HL-60 (cell line): ENCODE data around the gene TOP1.

Experiments used
- DNase-seq, 2 experiments: peaks; one replicate each; pipeline ENCODE4 v3.0.0-alpha.2; 2010 to 2020; ENCODE audit warnings: low read depth in 1 of 2, low spot score in 1 of 2
- H3K27ac ChIP-seq: fragments of 250-450 bp; sonication (Bioruptor Pico); replicated peaks from 2 replicates; pipeline ENCODE4 v1.5.1; 2020; ENCODE audit warnings: mild to moderate bottlenecking, moderate library complexity
- H3K27me3 ChIP-seq: fragments of 250-450 bp; sonication (Bioruptor Pico); 2 replicates; pipeline ENCODE4 v1.5.1; 2021; ENCODE audit warnings: mild to moderate bottlenecking, moderate library complexity; ENCODE audit not compliant: insufficient read depth, poor library complexity, severe bottlenecking
- H3K4me3 ChIP-seq: replicated peaks from 2 replicates; pipeline ENCODE4 v1.5.1; 2011; ENCODE audit warnings: mild to moderate bottlenecking, control low read depth, low read length; ENCODE audit not compliant: insufficient read depth
- GABPA ChIP-seq: IDR thresholded peaks from 2 replicates; pipeline ENCODE4 v1.6.1; 2012; ENCODE audit warnings: low read depth
- POLR2AphosphoS5 ChIP-seq: IDR thresholded peaks from 2 replicates; pipeline ENCODE4 v1.6.1; 2012; ENCODE audit warnings: low read depth
- SPI1 ChIP-seq: IDR thresholded peaks from 2 replicates; pipeline ENCODE4 v1.6.1; 2012; ENCODE audit warnings: low read depth, mild to moderate bottlenecking, borderline replicate concordance
- TF ChIP-seq, protein P1 (sequence below): IDR thresholded peaks from 2 replicates; pipeline ENCODE4 v1.6.1; 2012; ENCODE audit warnings: low read depth; ENCODE audit not compliant: insufficient replicate concordance
- TF ChIP-seq, protein P2 (sequence below): IDR thresholded peaks from one replicate; pipeline ENCODE4 v1.5.1; 2011; ENCODE audit warnings: low read length, control low read depth, inconsistent platforms; ENCODE audit not compliant: insufficient read depth

Gene TOP1

DNA sequence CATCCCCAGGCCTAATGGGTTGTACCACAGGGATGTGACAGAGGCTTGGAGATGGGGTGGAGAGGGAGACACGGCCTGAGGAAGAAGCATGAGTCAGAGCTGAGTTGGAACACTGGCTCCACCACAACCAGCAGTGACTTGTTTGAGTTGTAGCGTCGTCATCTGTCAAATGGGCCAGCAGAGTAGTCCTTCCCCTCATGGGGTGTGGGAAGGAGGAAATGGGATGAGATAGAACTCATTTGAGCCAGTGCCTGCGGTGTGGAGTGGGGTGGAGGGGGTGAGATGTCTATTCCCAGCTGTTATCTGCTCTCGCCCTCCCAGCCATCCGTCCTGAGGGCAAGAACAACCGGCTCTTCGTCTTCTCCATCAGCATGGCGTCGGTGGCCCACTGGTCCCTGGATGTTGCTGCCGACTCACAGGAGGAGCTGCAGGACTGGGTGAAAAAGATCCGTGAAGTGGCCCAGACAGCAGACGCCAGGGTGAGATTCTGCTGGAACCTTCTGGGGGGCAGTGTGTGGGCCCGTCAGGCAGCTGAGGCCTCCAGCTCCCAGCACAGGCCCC, 141.2 kb downstream of the TOP1 start:
- Histone ChIP-seq H3K4me3 (no peak overlapping the region), H3K27me3 (peaks cover 10% of the 10 kb centered on the region), H3K27ac (no peak overlapping the region)
- DNase-seq: no peak
- TF ChIP-seq, protein P1, sequence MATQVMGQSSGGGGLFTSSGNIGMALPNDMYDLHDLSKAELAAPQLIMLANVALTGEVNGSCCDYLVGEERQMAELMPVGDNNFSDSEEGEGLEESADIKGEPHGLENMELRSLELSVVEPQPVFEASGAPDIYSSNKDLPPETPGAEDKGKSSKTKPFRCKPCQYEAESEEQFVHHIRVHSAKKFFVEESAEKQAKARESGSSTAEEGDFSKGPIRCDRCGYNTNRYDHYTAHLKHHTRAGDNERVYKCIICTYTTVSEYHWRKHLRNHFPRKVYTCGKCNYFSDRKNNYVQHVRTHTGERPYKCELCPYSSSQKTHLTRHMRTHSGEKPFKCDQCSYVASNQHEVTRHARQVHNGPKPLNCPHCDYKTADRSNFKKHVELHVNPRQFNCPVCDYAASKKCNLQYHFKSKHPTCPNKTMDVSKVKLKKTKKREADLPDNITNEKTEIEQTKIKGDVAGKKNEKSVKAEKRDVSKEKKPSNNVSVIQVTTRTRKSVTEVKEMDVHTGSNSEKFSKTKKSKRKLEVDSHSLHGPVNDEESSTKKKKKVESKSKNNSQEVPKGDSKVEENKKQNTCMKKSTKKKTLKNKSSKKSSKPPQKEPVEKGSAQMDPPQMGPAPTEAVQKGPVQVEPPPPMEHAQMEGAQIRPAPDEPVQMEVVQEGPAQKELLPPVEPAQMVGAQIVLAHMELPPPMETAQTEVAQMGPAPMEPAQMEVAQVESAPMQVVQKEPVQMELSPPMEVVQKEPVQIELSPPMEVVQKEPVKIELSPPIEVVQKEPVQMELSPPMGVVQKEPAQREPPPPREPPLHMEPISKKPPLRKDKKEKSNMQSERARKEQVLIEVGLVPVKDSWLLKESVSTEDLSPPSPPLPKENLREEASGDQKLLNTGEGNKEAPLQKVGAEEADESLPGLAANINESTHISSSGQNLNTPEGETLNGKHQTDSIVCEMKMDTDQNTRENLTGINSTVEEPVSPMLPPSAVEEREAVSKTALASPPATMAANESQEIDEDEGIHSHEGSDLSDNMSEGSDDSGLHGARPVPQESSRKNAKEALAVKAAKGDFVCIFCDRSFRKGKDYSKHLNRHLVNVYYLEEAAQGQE: no peak
- no peak for TF ChIP-seq SPI1
- no peak for TF ChIP-seq GABPA
- TF ChIP-seq POLR2AphosphoS5: no peak

- TF ChIP-seq GABPA: no peak
- no peak for TF ChIP-seq POLR2AphosphoS5
- TF ChIP-seq, protein P2, sequence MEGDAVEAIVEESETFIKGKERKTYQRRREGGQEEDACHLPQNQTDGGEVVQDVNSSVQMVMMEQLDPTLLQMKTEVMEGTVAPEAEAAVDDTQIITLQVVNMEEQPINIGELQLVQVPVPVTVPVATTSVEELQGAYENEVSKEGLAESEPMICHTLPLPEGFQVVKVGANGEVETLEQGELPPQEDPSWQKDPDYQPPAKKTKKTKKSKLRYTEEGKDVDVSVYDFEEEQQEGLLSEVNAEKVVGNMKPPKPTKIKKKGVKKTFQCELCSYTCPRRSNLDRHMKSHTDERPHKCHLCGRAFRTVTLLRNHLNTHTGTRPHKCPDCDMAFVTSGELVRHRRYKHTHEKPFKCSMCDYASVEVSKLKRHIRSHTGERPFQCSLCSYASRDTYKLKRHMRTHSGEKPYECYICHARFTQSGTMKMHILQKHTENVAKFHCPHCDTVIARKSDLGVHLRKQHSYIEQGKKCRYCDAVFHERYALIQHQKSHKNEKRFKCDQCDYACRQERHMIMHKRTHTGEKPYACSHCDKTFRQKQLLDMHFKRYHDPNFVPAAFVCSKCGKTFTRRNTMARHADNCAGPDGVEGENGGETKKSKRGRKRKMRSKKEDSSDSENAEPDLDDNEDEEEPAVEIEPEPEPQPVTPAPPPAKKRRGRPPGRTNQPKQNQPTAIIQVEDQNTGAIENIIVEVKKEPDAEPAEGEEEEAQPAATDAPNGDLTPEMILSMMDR: no peak
- no peak for TF ChIP-seq SPI1
- TF ChIP-seq, protein P1: no peak
- Histone ChIP-seq H3K27me3 (peaks cover 10% of the 10 kb centered on the region), H3K4me3 (no peak overlapping the region), H3K27ac (no peak overlapping the region)
- no peak for DNase-seq
These were observed 141.9 kb downstream of the TOP1 start for GRCh38 chr20:41170386-41171105.

DNA sequence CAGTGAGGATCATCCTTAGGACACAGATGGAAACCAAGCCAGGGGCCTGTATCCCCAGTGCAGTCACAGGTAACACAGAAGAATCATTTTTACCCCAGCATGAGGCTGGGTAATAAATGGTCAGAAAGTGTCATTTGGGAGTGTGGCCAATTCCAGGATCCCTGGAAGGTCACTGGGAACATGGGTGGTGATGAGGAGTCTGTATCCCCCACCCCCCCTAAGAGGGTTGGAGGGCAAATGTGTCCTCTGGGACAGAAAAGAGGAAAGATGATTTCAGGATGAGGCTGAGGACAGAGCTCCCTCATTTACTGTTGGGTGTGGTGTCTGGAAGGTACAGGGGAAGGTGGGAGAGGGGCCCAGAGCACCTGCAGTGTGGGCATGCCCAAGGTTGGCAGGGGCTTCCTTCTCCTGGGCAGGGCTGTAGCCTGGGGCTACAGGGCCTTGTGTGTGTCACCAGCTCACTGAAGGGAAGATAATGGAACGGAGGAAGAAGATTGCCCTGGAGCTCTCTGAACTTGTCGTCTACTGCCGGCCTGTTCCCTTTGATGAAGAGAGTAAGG, 143.2 kb downstream of the TOP1 start:
- H3K27ac ChIP-seq: no peak overlapping the region
- TF ChIP-seq SPI1 (no peak), POLR2AphosphoS5 (no peak), GABPA (no peak)
- TF ChIP-seq, protein P1: no peak
- TF ChIP-seq, protein P2: no peak
- DNase-seq: no peak
- no peak overlapping the region for H3K4me3 ChIP-seq
- peaks cover 10% of the 10 kb centered on the region for H3K27me3 ChIP-seq
